HS-5 (cell line): ENCODE measurements around the gene TRANK1.
"Not testable (repeated sequence)": the region's sequence is repeated elsewhere in the genome, so short reads cannot be mapped to it uniquely, and the experiment has no call there.

Source experiments
- DNase-seq: peaks from one replicate; pipeline ENCODE4 v3.0.0-alpha.2; 2012; ENCODE audit warnings: low read depth

TRANK1 gene

DNA sequence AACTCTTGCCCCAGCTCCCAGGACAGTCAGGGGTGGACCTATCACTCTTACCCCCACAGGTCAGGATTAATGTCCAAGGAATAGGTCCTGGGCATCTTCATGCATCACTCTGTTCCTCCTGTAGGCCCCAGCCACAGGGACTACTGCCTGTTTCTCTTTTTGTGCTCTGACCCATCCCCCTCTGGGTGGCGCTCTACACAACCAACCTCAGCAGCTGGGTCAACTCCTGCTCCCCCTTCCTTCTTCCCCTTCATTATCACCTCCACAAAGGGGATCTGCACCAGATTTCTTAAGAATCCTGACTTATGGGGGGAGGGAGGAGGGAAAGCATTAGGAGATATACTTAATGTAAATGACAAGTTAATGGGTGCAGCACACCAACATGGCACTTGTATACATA is 12.2 kb upstream of the TRANK1 start:
- no peak for DNase-seq

GRCh38 chr3:36956155-36956554 is 11.3 kb upstream of the TRANK1 start:
- DNase-seq, result no peak

DNA sequence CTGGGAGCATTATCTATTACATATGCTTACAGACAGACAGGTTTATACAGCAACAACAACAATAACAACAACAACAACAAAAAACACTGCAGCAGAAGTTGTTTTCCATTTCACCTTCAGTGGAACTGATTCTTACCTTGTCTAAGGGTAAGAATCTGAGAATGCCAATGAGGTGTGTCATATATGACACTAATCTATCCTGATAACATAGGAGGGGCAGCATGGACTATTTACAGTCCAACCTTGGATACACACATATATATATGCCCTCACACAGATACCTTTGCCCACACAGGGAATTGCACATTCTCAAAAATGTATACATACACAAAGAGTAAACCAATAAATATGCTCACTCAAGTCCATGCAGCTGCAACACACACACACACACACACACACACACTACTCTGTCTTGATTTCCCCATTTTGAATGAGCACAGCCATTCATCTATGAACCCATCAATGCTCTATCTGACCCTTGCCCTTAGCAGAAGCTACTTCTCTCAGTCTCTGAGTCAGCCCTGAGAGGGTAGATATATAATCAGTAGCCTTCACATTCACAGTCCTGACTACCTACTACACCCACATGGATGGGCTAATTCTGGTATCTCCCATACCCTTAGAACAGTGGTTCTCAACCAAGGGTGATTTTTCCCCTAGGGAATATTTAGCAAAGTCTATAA is 9.7 kb upstream of the TRANK1 start:
- no peak for DNase-seq

GRCh38 chr3:36947814-36948213 is 3.0 kb upstream of the TRANK1 start:
- not testable (repeated sequence) for DNase-seq

DNA sequence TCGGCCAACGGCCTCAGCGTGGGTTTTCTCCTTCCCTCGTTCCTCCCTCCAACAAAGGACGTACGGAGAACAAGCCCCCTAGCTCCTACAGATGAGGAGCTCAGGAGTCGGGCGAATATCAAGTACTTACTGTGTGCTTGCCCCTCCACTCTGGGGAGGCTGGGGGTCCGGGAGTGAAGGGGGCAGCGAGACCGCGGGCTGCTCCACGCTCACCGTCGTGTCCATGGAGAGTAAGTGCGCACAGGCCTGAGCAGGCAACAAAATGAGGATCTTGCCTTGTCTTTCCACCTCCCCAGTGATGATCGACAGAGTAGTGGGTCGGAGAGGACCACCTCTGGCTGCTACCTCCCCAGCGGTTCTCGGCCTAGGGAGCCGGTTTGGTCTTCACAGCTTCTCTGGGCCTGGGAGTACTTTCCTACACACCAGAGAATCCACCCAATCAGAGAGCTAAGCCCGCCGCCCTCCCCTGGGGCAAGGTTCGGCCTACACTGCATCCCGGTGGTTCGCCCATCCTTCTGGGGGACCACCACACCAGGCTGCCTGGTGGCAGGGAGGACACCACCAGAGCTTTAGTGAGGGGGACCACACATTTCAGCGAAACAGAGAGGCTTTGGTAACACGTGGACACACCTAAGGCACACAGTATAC is 603 bp upstream of the TRANK1 start:
- DNase-seq, result no peak

DNA sequence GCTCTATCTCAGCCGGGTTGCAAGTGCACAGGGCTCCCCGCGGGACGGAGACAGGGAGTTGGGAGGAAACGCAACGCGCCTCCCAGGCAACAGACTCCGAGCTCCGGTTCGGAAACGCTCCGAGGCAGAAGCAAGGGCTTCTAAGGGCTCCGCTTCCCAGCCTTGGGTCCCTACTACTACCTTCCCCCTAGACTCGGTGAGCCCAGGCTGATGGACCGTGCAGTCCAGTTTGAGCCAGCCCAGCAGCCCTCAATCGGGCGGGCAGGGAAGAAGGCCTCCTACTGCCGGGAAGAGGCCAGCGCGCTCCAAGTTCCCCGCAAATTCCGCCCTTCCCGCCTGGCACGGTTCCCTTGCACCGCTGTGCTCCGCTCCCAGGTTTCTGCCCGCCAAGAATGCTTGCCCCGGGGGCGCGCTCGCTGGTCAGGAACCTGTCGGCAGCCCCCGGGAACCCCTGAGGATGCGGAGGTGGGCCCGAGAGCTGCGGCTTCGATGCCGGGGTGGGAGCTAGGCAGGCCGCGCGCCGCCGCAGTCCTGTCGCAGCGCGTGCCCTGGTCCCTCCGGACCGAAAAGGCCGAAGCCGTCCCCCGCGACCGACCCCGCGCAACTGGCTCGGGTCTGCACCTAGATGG is 728 bp downstream of the TRANK1 start:
- DNase-seq, result peak; percentile 28

DNA sequence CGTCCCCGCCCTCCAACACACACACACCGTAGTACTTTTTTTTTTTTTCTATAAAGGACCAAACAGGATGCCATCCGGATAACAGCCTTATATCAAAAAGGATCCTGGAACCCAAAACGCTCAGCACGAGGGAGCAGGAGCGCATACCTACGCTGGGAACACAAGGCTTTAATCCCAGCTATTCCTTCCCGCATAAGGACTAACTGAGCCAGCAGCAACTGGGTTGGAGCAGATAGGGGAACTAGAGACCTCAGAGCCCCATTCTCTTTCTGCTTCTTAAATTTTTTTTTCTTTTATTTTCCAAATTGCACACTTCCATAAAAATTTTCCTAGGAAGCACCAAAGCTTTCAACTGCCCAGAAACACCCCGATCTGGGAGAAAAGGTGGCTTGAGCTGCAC is 1.3 kb downstream of the TRANK1 start:
- no peak for DNase-seq

GRCh38 chr3:36942638-36943248 is 2.1 kb downstream of the TRANK1 start:
- DNase-seq, result no peak

DNA sequence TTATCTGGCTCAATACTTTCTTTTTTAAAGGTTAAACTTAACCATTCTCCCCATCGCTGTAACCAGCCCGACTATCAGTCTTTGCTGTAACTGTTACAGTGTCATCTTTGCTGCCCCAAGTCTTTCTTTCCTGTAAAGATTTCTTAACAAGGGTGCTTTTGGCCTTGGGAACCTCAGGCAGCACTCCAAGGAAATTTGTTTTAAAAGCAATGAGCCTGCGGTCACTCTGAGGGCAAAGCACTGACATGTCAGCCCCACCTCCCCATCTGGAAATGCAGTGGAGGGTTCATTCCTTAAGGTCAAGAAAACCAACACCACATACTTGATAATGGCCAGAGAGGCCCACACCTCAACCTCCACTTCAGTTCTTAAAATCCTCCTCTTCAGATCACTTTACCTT is 3.2 kb downstream of the TRANK1 start:
- no peak for DNase-seq

DNA sequence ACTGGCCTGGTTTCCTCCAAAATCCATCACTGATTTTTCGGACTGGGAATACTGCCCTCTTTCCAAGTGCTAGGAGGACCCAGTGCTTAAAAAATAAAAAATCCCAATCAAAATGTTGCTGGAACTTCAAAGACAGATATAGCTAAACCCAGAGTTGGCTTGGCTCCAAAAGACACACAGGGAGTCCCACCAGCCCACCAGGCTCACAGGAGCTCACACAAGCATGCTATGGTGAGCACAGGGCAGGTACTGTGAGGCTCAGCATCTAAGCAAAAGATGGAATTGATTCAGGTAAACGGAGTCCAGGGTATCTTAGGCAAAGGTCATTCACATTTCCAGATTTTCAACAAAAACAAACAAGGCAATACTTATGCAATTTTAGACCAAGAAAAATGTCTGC is 3.7 kb downstream of the TRANK1 start:
- no peak for DNase-seq

- DNase-seq, result no peak
These were observed 7.4 kb downstream of the TRANK1 start for GRCh38 chr3:36937492-36937891.

GRCh38 chr3:36933540-36934296 is 11.1 kb downstream of the TRANK1 start:
- DNase-seq, result no peak

GRCh38 chr3:36931424-36931823 is 13.4 kb downstream of the TRANK1 start:
- DNase-seq, result not testable (repeated sequence)

DNA sequence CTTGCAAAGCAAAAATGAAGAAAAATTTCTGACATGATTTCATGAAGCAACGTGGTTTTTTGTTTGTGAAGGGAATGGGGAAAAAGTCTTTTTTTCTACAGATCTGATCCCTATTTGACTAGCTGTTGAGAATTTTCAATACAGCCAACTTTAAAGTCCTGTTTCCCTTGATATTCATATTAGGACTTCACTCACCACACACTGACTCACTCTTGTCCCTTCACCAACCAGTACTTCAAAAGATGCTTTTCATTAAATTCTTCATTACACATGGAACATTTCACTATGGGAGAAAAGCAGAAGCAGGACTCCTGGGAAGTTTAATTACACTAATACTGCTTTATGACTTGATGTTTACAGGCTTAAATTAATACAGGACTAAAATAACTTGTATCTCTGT is 16.6 kb downstream of the TRANK1 start:
- DNase-seq, result no peak

DNA sequence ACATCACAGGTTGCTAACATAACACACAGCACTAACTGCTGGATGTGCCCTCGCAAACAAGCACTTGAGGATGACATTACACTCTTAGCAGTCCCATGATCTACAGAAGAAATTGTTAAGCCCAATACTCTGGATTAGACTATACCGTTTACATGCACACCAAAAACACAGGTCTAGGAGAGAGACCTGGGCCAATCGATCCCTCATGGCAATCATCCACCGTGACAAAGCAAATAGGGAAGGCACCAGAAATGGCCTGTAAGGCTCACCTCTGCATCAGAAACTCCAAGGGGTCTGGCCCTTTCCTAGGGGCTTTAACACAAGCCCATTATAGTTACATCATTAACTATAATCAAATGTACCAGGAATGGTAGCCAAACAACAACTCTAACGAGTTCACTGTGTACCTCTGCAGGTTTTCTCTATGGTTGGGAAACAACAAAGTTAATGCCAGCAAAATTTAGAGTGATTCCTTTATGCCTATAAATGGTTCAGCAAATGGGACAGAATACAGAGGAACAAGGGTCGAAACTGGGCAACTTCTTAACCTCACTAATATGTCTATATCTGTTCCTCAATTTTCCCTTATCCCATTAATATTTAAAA is 18.5 kb downstream of the TRANK1 start:
- DNase-seq, result no peak

GRCh38 chr3:36924744-36925521 is 19.9 kb downstream of the TRANK1 start:
- DNase-seq, result no peak

DNA sequence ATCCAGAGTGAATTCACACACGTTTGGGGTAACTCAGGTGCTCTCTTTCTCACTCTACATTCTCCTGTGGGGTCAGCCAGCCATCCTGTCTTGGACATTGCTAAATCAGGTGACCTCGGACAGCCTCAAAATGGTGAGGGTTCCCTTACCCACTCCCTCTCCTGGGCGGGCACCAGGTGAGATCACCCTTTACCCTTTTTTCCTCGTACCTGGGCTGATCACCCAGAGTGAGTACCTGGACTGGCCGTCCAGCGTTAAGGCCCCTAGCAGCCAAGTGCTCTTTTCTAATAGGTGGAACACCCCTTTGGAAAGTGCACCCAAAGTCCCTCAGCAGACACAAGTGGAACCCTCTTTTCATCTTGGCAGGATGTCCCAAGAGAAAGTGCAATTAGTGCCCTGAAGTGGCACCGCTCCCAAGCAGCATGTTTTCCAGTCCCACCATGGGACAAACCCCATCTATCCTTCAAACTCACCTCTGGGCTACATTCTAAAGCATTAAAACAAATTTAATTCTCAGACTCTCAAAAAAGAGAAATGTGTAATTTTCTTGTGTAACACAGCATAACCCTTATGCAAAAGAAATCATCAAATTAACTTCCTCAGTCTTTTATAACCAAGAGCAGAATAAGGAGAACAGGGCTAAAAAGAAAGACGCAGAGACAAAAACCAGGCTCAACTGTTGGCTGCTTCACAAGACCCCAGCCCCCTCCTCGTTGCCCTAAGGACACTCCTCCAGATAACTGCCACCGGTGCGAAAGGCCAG is 20.7 kb downstream of the TRANK1 start:
- DNase-seq, result no peak

DNA sequence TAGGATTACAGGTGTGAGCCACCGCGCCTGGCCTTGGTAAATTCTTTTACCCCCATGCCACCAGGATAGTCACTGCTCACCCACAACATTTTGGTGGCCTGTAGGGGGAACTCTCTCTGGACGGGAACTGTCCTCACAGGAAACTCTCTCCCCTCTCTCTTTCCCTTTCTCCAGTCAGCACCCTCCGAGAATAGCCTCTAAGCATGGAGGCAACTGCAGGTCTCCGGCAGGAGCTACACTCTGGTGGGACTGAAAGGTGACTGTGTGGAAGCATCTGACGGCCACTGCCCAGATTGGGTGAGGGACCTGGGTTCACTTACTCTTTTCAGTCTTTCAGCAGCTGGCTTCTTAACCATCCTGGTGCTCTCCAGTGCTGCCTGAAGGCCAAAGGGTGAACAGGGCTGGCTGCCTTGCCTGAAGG is 21.3 kb downstream of the TRANK1 start:
- no peak for DNase-seq

GRCh38 chr3:36920884-36921567 is 23.8 kb downstream of the TRANK1 start:
- no peak for DNase-seq
